SU-DHL-6 (cell line): ENCODE data around the gene SGCD.

Source experiments
- H2AFZ ChIP-seq: fragments of 200-600 bp; sonication (generic); 2 replicates; pipeline ENCODE4 v1.6.1; 2014; ENCODE audit warnings: low read depth, mild to moderate bottlenecking, moderate library complexity, mixed read lengths, antibody characterized with exemption, low read length; ENCODE audit not compliant: severe bottlenecking
- H3F3A ChIP-seq: fragments of 200-600 bp; shearing (Covaris generic); 2 replicates; pipeline ENCODE4 v1.6.0; 2016; ENCODE audit warnings: antibody characterized with exemption, mild to moderate bottlenecking; ENCODE audit not compliant: insufficient read depth
- H3K27ac ChIP-seq: fragments of 200-600 bp; sonication (generic); 2 replicates; pipeline ENCODE4 v1.5.1; 2016; ENCODE audit warnings: low read depth, mild to moderate bottlenecking, low read length, moderate library complexity, mixed read lengths
- H3K27me3 ChIP-seq: fragments of 200-600 bp; sonication (generic), shearing (Covaris generic); 2 replicates; pipeline ENCODE4 v1.6.0; 2014; ENCODE audit warnings: mild to moderate bottlenecking, low read length
- H3K36me3 ChIP-seq: fragments of 200-600 bp; sonication (generic); 2 replicates; pipeline ENCODE4 v1.6.1; 2014; ENCODE audit warnings: mild to moderate bottlenecking, low read length, mixed read lengths
- H3K4me2 ChIP-seq: fragments of 300-600, 200-600 bp; shearing (Covaris generic), sonication (generic); 2 replicates; pipeline ENCODE4 v1.6.0; 2014; ENCODE audit warnings: low read length, low read depth, mild to moderate bottlenecking; ENCODE audit not compliant: poor library complexity, severe bottlenecking
- H3K4me3 ChIP-seq: fragments of 200-600 bp; sonication (generic); 2 replicates; pipeline ENCODE4 v1.5.1; 2014; ENCODE audit warnings: antibody characterized with exemption, low read length, mild to moderate bottlenecking, mixed read lengths; ENCODE audit not compliant: insufficient read depth, poor library complexity, severe bottlenecking
- H3K79me2 ChIP-seq: fragments of 200-600 bp; sonication (generic); 2 replicates; pipeline ENCODE4 v1.6.1; 2014; ENCODE audit warnings: mild to moderate bottlenecking, low read length, moderate library complexity; ENCODE audit not compliant: insufficient read depth
- H3K9ac ChIP-seq: fragments of 200-600 bp; sonication (generic); 2 replicates; pipeline ENCODE4 v1.7.0; 2014; ENCODE audit warnings: mild to moderate bottlenecking, low read length
- H3K9me2 ChIP-seq: fragments of 200-600 bp; sonication (generic); replicated peaks from 2 replicates; pipeline ENCODE4 v1.6.1; 2014; ENCODE audit warnings: low read length; ENCODE audit not compliant: insufficient read depth
- H3K9me3 ChIP-seq: fragments of 200-600 bp; sonication (generic); 2 replicates; pipeline ENCODE4 v1.6.1; 2014; ENCODE audit warnings: low read length, mixed read lengths; ENCODE audit not compliant: insufficient read depth
- H4K20me1 ChIP-seq: fragments of 200-600 bp; sonication (generic); 2 replicates; pipeline ENCODE4 v1.6.1; 2014; ENCODE audit warnings: low read depth, mild to moderate bottlenecking, antibody characterized with exemption, low read length, moderate library complexity, mixed read lengths
- EZH2phosphoT487 ChIP-seq: fragments of 200-600 bp; sonication (generic), shearing (Covaris generic); conservative IDR thresholded peaks from 2 replicates; pipeline ENCODE4 v1.6.1; 2018; ENCODE audit warnings: mild to moderate bottlenecking, antibody characterized with exemption, low read length, moderate library complexity, mixed read lengths
- TF ChIP-seq, protein P1 (sequence below): fragments of 200-600 bp; sonication (generic); IDR thresholded peaks from one replicate; pipeline ENCODE4 v1.5.1; 2017; ENCODE audit warnings: antibody characterized with exemption, mild to moderate bottlenecking, low read length, moderate library complexity; ENCODE audit not compliant: insufficient read depth, poor library complexity, severe bottlenecking

SGCD gene

DNA sequence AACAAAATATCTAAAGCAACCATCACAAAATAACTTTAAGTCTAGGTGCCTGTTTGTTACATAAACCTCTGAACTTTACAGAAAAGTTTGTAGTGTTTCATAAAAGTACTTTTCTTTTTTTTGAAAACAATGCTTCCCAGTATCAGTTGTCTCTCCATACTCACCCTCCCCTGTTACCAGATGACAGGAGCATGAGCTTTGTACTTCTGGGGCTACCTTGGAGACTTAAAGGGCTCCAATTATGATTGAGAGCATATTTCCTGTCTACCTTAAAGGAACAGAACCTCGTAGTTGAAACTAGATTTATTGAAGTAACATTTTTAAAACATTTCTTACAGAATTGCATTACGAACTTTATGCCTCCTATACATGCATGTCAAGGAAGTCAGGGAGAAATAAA is 467.7 kb downstream of the SGCD start:
- Histone ChIP-seq H3K9me2 (no peaks in the 10 kb centered on the region), H3K36me3 (no peaks in the 10 kb centered on the region), H3K27me3 (no peaks in the 10 kb centered on the region), H4K20me1 (no peaks in the 10 kb centered on the region), H3K9ac (no peak overlapping the region), H3K9me3 (no peaks in the 10 kb centered on the region), H3K4me3 (no peak overlapping the region), H3K27ac (no peak overlapping the region), H3K79me2 (no peaks in the 10 kb centered on the region), H3F3A (no peaks in the 10 kb centered on the region), H3K4me2 (peak overlapping the region; percentile 0), H2AFZ (no peak overlapping the region)
- TF ChIP-seq, protein P1, sequence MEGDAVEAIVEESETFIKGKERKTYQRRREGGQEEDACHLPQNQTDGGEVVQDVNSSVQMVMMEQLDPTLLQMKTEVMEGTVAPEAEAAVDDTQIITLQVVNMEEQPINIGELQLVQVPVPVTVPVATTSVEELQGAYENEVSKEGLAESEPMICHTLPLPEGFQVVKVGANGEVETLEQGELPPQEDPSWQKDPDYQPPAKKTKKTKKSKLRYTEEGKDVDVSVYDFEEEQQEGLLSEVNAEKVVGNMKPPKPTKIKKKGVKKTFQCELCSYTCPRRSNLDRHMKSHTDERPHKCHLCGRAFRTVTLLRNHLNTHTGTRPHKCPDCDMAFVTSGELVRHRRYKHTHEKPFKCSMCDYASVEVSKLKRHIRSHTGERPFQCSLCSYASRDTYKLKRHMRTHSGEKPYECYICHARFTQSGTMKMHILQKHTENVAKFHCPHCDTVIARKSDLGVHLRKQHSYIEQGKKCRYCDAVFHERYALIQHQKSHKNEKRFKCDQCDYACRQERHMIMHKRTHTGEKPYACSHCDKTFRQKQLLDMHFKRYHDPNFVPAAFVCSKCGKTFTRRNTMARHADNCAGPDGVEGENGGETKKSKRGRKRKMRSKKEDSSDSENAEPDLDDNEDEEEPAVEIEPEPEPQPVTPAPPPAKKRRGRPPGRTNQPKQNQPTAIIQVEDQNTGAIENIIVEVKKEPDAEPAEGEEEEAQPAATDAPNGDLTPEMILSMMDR = no peak
- no peak for TF ChIP-seq EZH2phosphoT487

- no peak overlapping the region for H3K27ac ChIP-seq
- no peaks in the 10 kb centered on the region for H3K9me3 ChIP-seq
- H3K4me2 ChIP-seq = no peak overlapping the region
- H2AFZ ChIP-seq = no peak overlapping the region
- H3K9ac ChIP-seq = no peak overlapping the region
- no peaks in the 10 kb centered on the region for H3K9me2 ChIP-seq
- H3K36me3 ChIP-seq = no peaks in the 10 kb centered on the region
- no peaks in the 10 kb centered on the region for H3F3A ChIP-seq
- TF ChIP-seq, protein P1 = no peak
- no peak for TF ChIP-seq EZH2phosphoT487
- no peak overlapping the region for H3K4me3 ChIP-seq
- H3K27me3 ChIP-seq = no peaks in the 10 kb centered on the region
- no peaks in the 10 kb centered on the region for H3K79me2 ChIP-seq
- H4K20me1 ChIP-seq = no peaks in the 10 kb centered on the region
Observed at GRCh38 chr5:156798201-156798600, 471.2 kb downstream of the SGCD start.

- no peaks in the 10 kb centered on the region for H3F3A ChIP-seq
- no peaks in the 10 kb centered on the region for H4K20me1 ChIP-seq
- H3K4me2 ChIP-seq = no peak overlapping the region
- no peak overlapping the region for H3K27ac ChIP-seq
- H3K9ac ChIP-seq = no peak overlapping the region
- no peaks in the 10 kb centered on the region for H3K36me3 ChIP-seq
- TF ChIP-seq, protein P1 = no peak
- TF ChIP-seq EZH2phosphoT487 = no peak
- no peaks in the 10 kb centered on the region for H3K79me2 ChIP-seq
- H3K9me3 ChIP-seq = no peaks in the 10 kb centered on the region
- no peaks in the 10 kb centered on the region for H3K27me3 ChIP-seq
- no peaks in the 10 kb centered on the region for H3K9me2 ChIP-seq
- no peak overlapping the region for H2AFZ ChIP-seq
- H3K4me3 ChIP-seq = no peak overlapping the region
Observed at GRCh38 chr5:156799171-156799570, 472.2 kb downstream of the SGCD start.

- no peaks in the 10 kb centered on the region for H3K36me3 ChIP-seq
- no peak overlapping the region for H3K27ac ChIP-seq
- no peaks in the 10 kb centered on the region for H4K20me1 ChIP-seq
- H3K79me2 ChIP-seq = no peaks in the 10 kb centered on the region
- H3K27me3 ChIP-seq = no peaks in the 10 kb centered on the region
- H3K9ac ChIP-seq = no peak overlapping the region
- TF ChIP-seq EZH2phosphoT487 = no peak
- H3K9me2 ChIP-seq = no peaks in the 10 kb centered on the region
- no peaks in the 10 kb centered on the region for H3K9me3 ChIP-seq
- H2AFZ ChIP-seq = no peak overlapping the region
- H3K4me3 ChIP-seq = no peak overlapping the region
- no peak overlapping the region for H3K4me2 ChIP-seq
- no peaks in the 10 kb centered on the region for H3F3A ChIP-seq
Observed at GRCh38 chr5:156800929-156801328, 474.0 kb downstream of the SGCD start.
